HCT116 (cell line): ENCODE measurements around the gene RYR3. TPM values are rescaled to one million over a fixed set of nuclear protein-coding genes. Genes with fewer than 3 reads are reported as not detected.

Source experiments
- ATAC-seq: fragments of 200-7000 bp; cut with Tn5 transposase; 2 replicates; pipeline ENCODE4 v1.9.1; 2020; ENCODE audit warnings: mild to moderate bottlenecking, moderate library complexity
- BruUV-seq: library from RNA; stranded (reverse); fragments of 400-500 nt; replicated peaks from 2 replicates; lab custom pipeline; 2021; lab: Mats Ljungman, UMichigan
- CTCF ChIA-PET: fragments of 300-600 bp; sonication (Branson Sonifier 250); formaldehyde crosslinking; loops from one replicate; lab custom pipeline; 2021; ENCODE audit warnings: antibody characterized with exemption; lab: Charles Lee
- POLR2A ChIA-PET: fragments of 300-600, 350-600 bp; sonication (Branson Sonifier 250); formaldehyde crosslinking; loops from one replicate; lab custom pipeline; 2021; ENCODE audit warnings: antibody characterized with exemption; lab: Charles Lee
- RAD21 ChIA-PET, 2 experiments: fragments of 300-600 bp; sonication (Branson Sonifier 250); formaldehyde crosslinking; loops; one replicate each; lab custom pipeline; 2023; ENCODE audit warnings: low total read pairs in 2 of 2; ENCODE audit not compliant: uncharacterized antibody in 2 of 2, unreplicated experiment in 2 of 2, low non-redundant PET in 1 of 2; lab: Charles Lee
- DNase-seq: peaks from one replicate; pipeline ENCODE4 v3.0.0-alpha.2; 2010; ENCODE audit warnings: low read depth, low spot score
- H2AFZ ChIP-seq: fragments of 200-600 bp; shearing (Covaris generic), sonication (generic); 2 replicates; pipeline ENCODE4 v1.6.1; 2017; ENCODE audit warnings: low read depth, mixed run types, mixed read lengths, antibody characterized with exemption, low read length; ENCODE audit not compliant: poor library complexity, severe bottlenecking
- H3K27ac ChIP-seq: 2 replicates; pipeline ENCODE4 v1.5.1; 2012; ENCODE audit warnings: low read depth, low read length
- H3K27me3 ChIP-seq: fragments of 200-600 bp; sonication (generic); 2 replicates; pipeline ENCODE4 v1.6.1; 2016; ENCODE audit warnings: mixed run types, low read length, mixed read lengths; ENCODE audit not compliant: insufficient read depth
- H3K36me3 ChIP-seq, 2 experiments: fragments of 200-500 bp in 1 of 2; fragments of 200-600 bp in 1 of 2; sonication (Bioruptor generic) in 1 of 2; sonication (generic) in 1 of 2; 2 replicates each; pipeline versions ENCODE4 v1.5.1 to v1.6.1; 2014 to 2016; ENCODE audit warnings: low read length in 2 of 2, inconsistent platforms in 1 of 2, mixed read lengths in 1 of 2, mixed run types in 1 of 2; ENCODE audit not compliant: insufficient read depth in 2 of 2, control insufficient read depth in 1 of 2
- H3K4me1 ChIP-seq, 2 experiments: fragments of 200-600 bp in 1 of 2; sonication (generic) in 1 of 2; 2 replicates each; pipeline versions ENCODE4 v1.5.1 to v1.6.1; 2012 to 2017; ENCODE audit warnings: low read length in 2 of 2, inconsistent platforms in 1 of 2, mild to moderate bottlenecking in 1 of 2, mixed read lengths in 1 of 2, mixed run types in 1 of 2, moderate library complexity in 1 of 2; ENCODE audit not compliant: insufficient read depth in 2 of 2, control insufficient read depth in 1 of 2
- H3K4me2 ChIP-seq: fragments of 200-600 bp; sonication (generic); 2 replicates; pipeline ENCODE4 v1.6.1; 2017; ENCODE audit warnings: mixed run types, low read length, mixed read lengths
- H3K4me3 ChIP-seq, 2 experiments: fragments of 200-600 bp in 1 of 2; sonication (generic) in 1 of 2; replicated peaks in 1 of 2; 2 replicates each; pipeline ENCODE4 v1.5.1; 2011 to 2016; ENCODE audit warnings: low read length in 2 of 2, control low read depth in 1 of 2, low read depth in 1 of 2, mild to moderate bottlenecking in 1 of 2, mixed read lengths in 1 of 2, mixed run types in 1 of 2
- H3K79me2 ChIP-seq: fragments of 200-600 bp; sonication (generic); 2 replicates; pipeline ENCODE4 v1.6.1; 2017; ENCODE audit warnings: mild to moderate bottlenecking, mixed run types, low read length, moderate library complexity, mixed read lengths; ENCODE audit not compliant: insufficient read depth
- H3K9ac ChIP-seq: fragments of 200-600 bp; sonication (generic); 2 replicates; pipeline ENCODE4 v1.6.1; 2016; ENCODE audit warnings: low read length, mixed read lengths
- H3K9me2 ChIP-seq: fragments of 200-600 bp; sonication (generic), shearing (Covaris generic); 2 replicates; pipeline ENCODE4 v1.6.1; 2017; ENCODE audit warnings: mixed run types, mild to moderate bottlenecking, moderate library complexity; ENCODE audit not compliant: insufficient read depth
- H3K9me3 ChIP-seq, 2 experiments: fragments of 200-500 bp in 1 of 2; fragments of 200-600 bp in 1 of 2; sonication (Bioruptor generic) in 1 of 2; sonication (generic) in 1 of 2; 2 replicates each; pipeline ENCODE4 v1.6.1; 2014 to 2017; ENCODE audit warnings: low read length in 2 of 2, mixed read lengths in 2 of 2, inconsistent platforms in 1 of 2, low read depth in 1 of 2, mild to moderate bottlenecking in 1 of 2, mixed run types in 1 of 2, moderate library complexity in 1 of 2; ENCODE audit not compliant: control insufficient read depth in 1 of 2, insufficient read depth in 1 of 2
- H4K20me1 ChIP-seq: fragments of 200-600 bp; sonication (generic), shearing (Covaris generic); 2 replicates; pipeline ENCODE4 v1.6.1; 2017; ENCODE audit warnings: mixed run types, mild to moderate bottlenecking, moderate library complexity; ENCODE audit not compliant: insufficient read depth
- CBX3 ChIP-seq: IDR thresholded peaks from 2 replicates; pipeline ENCODE4 v1.6.1; 2012; ENCODE audit warnings: low read depth
- FOSL1 ChIP-seq: IDR thresholded peaks from 2 replicates; pipeline ENCODE4 v1.6.1; 2012; ENCODE audit warnings: low read depth
- JUND ChIP-seq: IDR thresholded peaks from 2 replicates; pipeline ENCODE4 v1.6.1; 2012
- POLR2A ChIP-seq: IDR thresholded peaks from 2 replicates; pipeline ENCODE4 v1.7.0; 2011; ENCODE audit warnings: borderline replicate concordance; ENCODE audit not compliant: insufficient read depth, insufficient read length; ENCODE audit errors: extremely low read depth
- RAD21 ChIP-seq: IDR thresholded peaks from 2 replicates; pipeline ENCODE4 v1.6.1; 2012; ENCODE audit warnings: low read depth, mild to moderate bottlenecking
- SIN3A ChIP-seq: IDR thresholded peaks from 2 replicates; pipeline ENCODE4 v1.6.1; 2012; ENCODE audit warnings: low read depth
- SP1 ChIP-seq: IDR thresholded peaks from 2 replicates; pipeline ENCODE4 v1.6.1; 2012; ENCODE audit warnings: low read depth
- YY1 ChIP-seq: IDR thresholded peaks from 2 replicates; pipeline ENCODE4 v1.6.1; 2011; ENCODE audit warnings: low read length, low read depth, moderate library complexity, mild to moderate bottlenecking; ENCODE audit not compliant: insufficient replicate concordance; ENCODE audit errors: extremely low read depth
- ZFX ChIP-seq: fragments of 450-650 bp; IDR thresholded peaks from 2 replicates; pipeline ENCODE4 v1.6.1; 2017
- intact Hi-C: fragments of 100-400 bp; cut with micrococcal nuclease; formaldehyde crosslinking; loops from 2 replicates; pipeline ENCODE4 v1.10.0; 2022
- total RNA-seq: library from RNA; stranded (reverse); gene quantifications from one replicate; pipeline ENCODE4 v1.2.1, GENCODE V29; 2021; ENCODE audit not compliant: unreplicated experiment
- TF ChIP-seq, protein P1 (sequence below): IDR thresholded peaks from 2 replicates; pipeline ENCODE4 v1.6.1; 2011; ENCODE audit warnings: mild to moderate bottlenecking, low read length, moderate library complexity; ENCODE audit not compliant: insufficient replicate concordance; ENCODE audit errors: extremely low read depth
- TF ChIP-seq, protein P2 (sequence below): IDR thresholded peaks from 2 replicates; pipeline ENCODE4 v1.6.1; 2012
- TF ChIP-seq, protein P3 (sequence below): IDR thresholded peaks from 2 replicates; pipeline ENCODE4 v1.6.1; 2012; ENCODE audit warnings: low read depth

RYR3 gene
- total RNA-seq, 1 experiment from 2014 or later = not detected

DNA sequence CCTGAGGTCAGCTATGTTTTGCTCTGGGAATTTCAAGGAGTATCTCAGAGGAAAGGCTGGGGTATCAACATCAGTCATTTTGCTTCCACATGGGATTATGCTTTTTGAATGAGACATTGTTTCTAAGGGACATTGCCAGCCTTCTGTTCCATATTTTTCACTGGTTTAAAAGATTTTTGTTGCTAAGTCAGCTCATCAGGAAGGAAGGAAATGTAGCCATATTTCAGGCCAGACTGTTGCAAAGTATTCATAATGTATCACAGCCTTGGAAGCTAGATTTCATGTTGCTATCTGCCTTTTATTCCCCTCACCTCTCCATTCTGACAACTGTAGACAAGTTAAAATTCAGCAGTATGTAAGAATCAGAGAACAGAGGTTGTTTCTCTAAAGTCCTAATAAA lies 596.6 kb downstream of the RYR3 start:
- Histone ChIP-seq H3K36me3 (no peaks in the 10 kb centered on the region), H3K4me1 (no peaks in the 10 kb centered on the region), H3K27me3 (no peaks in the 10 kb centered on the region), H3K9me2 (no peaks in the 10 kb centered on the region), H3K27ac (no peak overlapping the region), H3K4me2 (no peak overlapping the region), H4K20me1 (no peaks in the 10 kb centered on the region), H3K9me3 (no peaks in the 10 kb centered on the region), H3K4me3 (no peak overlapping the region), H2AFZ (no peak overlapping the region), H3K79me2 (no peaks in the 10 kb centered on the region), H3K9ac (no peak overlapping the region)
- intact Hi-C loops = no loop called here
- RAD21 ChIA-PET = no interaction called here
- no TSS peak for BruUV-seq
- POLR2A ChIA-PET = no interaction called here
- CTCF ChIA-PET = no interaction called here
- ATAC-seq (no peak), DNase-seq (no peak)
- no peak for TF ChIP-seq CBX3
- no peak for TF ChIP-seq JUND
- TF ChIP-seq, protein P1, sequence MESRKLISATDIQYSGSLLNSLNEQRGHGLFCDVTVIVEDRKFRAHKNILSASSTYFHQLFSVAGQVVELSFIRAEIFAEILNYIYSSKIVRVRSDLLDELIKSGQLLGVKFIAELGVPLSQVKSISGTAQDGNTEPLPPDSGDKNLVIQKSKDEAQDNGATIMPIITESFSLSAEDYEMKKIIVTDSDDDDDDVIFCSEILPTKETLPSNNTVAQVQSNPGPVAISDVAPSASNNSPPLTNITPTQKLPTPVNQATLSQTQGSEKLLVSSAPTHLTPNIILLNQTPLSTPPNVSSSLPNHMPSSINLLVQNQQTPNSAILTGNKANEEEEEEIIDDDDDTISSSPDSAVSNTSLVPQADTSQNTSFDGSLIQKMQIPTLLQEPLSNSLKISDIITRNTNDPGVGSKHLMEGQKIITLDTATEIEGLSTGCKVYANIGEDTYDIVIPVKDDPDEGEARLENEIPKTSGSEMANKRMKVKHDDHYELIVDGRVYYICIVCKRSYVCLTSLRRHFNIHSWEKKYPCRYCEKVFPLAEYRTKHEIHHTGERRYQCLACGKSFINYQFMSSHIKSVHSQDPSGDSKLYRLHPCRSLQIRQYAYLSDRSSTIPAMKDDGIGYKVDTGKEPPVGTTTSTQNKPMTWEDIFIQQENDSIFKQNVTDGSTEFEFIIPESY = no peak
- no peak for TF ChIP-seq RAD21
- TF ChIP-seq, protein P2, sequence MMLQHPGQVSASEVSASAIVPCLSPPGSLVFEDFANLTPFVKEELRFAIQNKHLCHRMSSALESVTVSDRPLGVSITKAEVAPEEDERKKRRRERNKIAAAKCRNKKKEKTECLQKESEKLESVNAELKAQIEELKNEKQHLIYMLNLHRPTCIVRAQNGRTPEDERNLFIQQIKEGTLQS = no peak

DNA sequence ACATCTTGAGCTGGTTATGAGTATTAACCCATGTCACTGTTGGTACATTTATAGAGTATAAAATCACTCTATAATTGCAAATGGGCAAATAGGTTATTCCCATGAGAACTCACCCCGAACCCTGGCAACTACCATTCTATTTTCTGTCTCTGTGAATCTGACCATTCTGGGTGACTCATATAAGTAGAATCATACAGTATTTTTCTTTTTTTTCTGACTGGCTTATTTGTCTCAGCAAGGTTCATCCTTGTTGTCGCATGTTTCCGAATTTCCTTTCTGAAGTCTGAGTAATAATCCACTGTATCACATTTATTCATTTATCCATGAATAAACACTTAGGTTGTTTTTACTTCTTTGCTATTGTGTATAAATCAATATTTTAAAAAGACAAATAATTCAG lies 597.6 kb downstream of the RYR3 start:
- H3K79me2 ChIP-seq = no peaks in the 10 kb centered on the region
- H3K4me1 ChIP-seq = no peaks in the 10 kb centered on the region
- intact Hi-C loops = no loop called here
- no peaks in the 10 kb centered on the region for H3K9me3 ChIP-seq
- H3K36me3 ChIP-seq = no peaks in the 10 kb centered on the region
- H3K9ac ChIP-seq = no peak overlapping the region
- CTCF ChIA-PET = no interaction called here
- TF ChIP-seq YY1 (no peak), SIN3A (no peak), FOSL1 (no peak), JUND (no peak), RAD21 (no peak), ZFX (no peak), SP1 (no peak), POLR2A (no peak)
- TF ChIP-seq, protein P1 = no peak
- TF ChIP-seq, protein P3, sequence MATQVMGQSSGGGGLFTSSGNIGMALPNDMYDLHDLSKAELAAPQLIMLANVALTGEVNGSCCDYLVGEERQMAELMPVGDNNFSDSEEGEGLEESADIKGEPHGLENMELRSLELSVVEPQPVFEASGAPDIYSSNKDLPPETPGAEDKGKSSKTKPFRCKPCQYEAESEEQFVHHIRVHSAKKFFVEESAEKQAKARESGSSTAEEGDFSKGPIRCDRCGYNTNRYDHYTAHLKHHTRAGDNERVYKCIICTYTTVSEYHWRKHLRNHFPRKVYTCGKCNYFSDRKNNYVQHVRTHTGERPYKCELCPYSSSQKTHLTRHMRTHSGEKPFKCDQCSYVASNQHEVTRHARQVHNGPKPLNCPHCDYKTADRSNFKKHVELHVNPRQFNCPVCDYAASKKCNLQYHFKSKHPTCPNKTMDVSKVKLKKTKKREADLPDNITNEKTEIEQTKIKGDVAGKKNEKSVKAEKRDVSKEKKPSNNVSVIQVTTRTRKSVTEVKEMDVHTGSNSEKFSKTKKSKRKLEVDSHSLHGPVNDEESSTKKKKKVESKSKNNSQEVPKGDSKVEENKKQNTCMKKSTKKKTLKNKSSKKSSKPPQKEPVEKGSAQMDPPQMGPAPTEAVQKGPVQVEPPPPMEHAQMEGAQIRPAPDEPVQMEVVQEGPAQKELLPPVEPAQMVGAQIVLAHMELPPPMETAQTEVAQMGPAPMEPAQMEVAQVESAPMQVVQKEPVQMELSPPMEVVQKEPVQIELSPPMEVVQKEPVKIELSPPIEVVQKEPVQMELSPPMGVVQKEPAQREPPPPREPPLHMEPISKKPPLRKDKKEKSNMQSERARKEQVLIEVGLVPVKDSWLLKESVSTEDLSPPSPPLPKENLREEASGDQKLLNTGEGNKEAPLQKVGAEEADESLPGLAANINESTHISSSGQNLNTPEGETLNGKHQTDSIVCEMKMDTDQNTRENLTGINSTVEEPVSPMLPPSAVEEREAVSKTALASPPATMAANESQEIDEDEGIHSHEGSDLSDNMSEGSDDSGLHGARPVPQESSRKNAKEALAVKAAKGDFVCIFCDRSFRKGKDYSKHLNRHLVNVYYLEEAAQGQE = no peak
- H3K4me3 ChIP-seq = no peak overlapping the region
- no peaks in the 10 kb centered on the region for H3K27me3 ChIP-seq
- DNase-seq (no peak), ATAC-seq (no peak)
- H4K20me1 ChIP-seq = no peaks in the 10 kb centered on the region
- POLR2A ChIA-PET = no interaction called here
- H3K27ac ChIP-seq = no peak overlapping the region
- no peak overlapping the region for H3K4me2 ChIP-seq
- no peaks in the 10 kb centered on the region for H3K9me2 ChIP-seq
- BruUV-seq = no TSS peak
- RAD21 ChIA-PET = no interaction called here
- no peak overlapping the region for H2AFZ ChIP-seq
